A549 (cell line): ENCODE data around the gene CFAP97D2. TPM values are rescaled to one million over a fixed set of nuclear protein-coding genes. Genes with fewer than 3 reads are reported as not detected.

Experiments used
- ATAC-seq, 2 experiments: fragments of 200-7000 bp in 1 of 2; fragments of >200 bp in 1 of 2; cut with Nextera tagmentation in 1 of 2; cut with Tn5 transposase in 1 of 2; 3 replicates each; pipeline versions ENCODE4 v1.8.0 to v1.9.1; 2018 to 2020; ENCODE audit warnings: mild to moderate bottlenecking in 1 of 2, moderate library complexity in 1 of 2
- CTCF ChIA-PET: fragments of 300-600 bp; sonication (Branson Sonifier 250); formaldehyde crosslinking; extraction: SDS; loops from one replicate; lab custom pipeline; 2021; ENCODE audit warnings: antibody characterized with exemption, inconsistent platforms; lab: Yijun Ruan, JAX
- POLR2A ChIA-PET: fragments of 350-600 bp; formaldehyde crosslinking; extraction: SDS; loops from one replicate; lab custom pipeline; 2021; ENCODE audit warnings: antibody characterized with exemption, inconsistent platforms; lab: Yijun Ruan, JAX
- DNase-seq, 2 experiments: peaks; one replicate each; pipeline versions ENCODE4 v3.0.0 to v3.0.0-alpha.2; 2011 to 2016; ENCODE audit warnings: low read depth in 1 of 2, low spot score in 1 of 2
- FAIRE-seq: peaks from 2 replicates; lab custom pipeline; 2011; peaks lifted over from hg19 to GRCh38; lab: Jason Lieb, UNC
- H3K27ac ChIP-seq, 2 experiments: fragments of >200 bp; sonication (Bioruptor Twin); formaldehyde crosslinking; 3 replicates each; pipeline ENCODE4 v1.5.1; 2016 to 2017
- H3K4me1 ChIP-seq: fragments of >200 bp; sonication (Bioruptor Twin); formaldehyde crosslinking; 3 replicates; pipeline ENCODE4 v1.6.1; 2016
- H3K4me2 ChIP-seq: fragments of >200 bp; sonication (Bioruptor Twin); formaldehyde crosslinking; 3 replicates; pipeline ENCODE4 v1.6.1; 2016
- H3K4me3 ChIP-seq: fragments of >200 bp; sonication (Bioruptor Twin); formaldehyde crosslinking; 3 replicates; pipeline ENCODE4 v1.5.1; 2016
- H3K9me3 ChIP-seq: fragments of >200 bp; sonication (Bioruptor Twin); formaldehyde crosslinking; 3 replicates; pipeline ENCODE4 v1.6.1; 2016
- BHLHE40 ChIP-seq: IDR thresholded peaks from 2 replicates; pipeline ENCODE4 v1.6.1; 2012; ENCODE audit warnings: low read depth, low read length, inconsistent platforms
- CBX2 ChIP-seq: fragments of 200-600 bp; sonication (generic); IDR thresholded peaks from 2 replicates; pipeline ENCODE4 v1.6.1; 2016; ENCODE audit warnings: low read depth, mild to moderate bottlenecking, borderline replicate concordance
- CHD4 ChIP-seq: fragments of 200-600 bp; sonication (generic); IDR thresholded peaks from 2 replicates; pipeline ENCODE4 v1.6.1; 2016; ENCODE audit warnings: antibody characterized with exemption, mild to moderate bottlenecking, borderline replicate concordance
- EP300 ChIP-seq, 2 experiments: fragments of >200 bp; sonication (Bioruptor Twin); formaldehyde crosslinking; IDR thresholded peaks; 2 replicates in 1 of 2; 3 replicates in 1 of 2; pipeline ENCODE4 v1.6.1; 2016 to 2017
- FOSL2 ChIP-seq, 2 experiments: fragments of 450-650 bp in 1 of 2; fragments of >200 bp in 1 of 2; sonication (Bioruptor Twin) in 1 of 2; formaldehyde crosslinking; IDR thresholded peaks; 2 replicates each; pipeline versions ENCODE4 v1.5.0 to v1.6.1; 2016 to 2020; ENCODE audit warnings: mild to moderate bottlenecking in 1 of 2, moderate library complexity in 1 of 2
- HEYL ChIP-seq: fragments of 250-450 bp; sonication (Bioruptor Pico); IDR thresholded peaks from 2 replicates; pipeline ENCODE4 v1.8.0; 2021; ENCODE audit warnings: mild to moderate bottlenecking, moderate library complexity
- HOXB13 ChIP-seq: fragments of 250-450 bp; sonication (Bioruptor Pico); IDR thresholded peaks from 2 replicates; pipeline ENCODE4 v1.5.0; 2020; ENCODE audit warnings: low read depth, mild to moderate bottlenecking, moderate library complexity
- JUN ChIP-seq, 2 experiments: fragments of >200 bp; sonication (Bioruptor Twin); formaldehyde crosslinking; IDR thresholded peaks; 2 replicates in 1 of 2; 3 replicates in 1 of 2; pipeline ENCODE4 v1.6.1; 2016 to 2017
- JUNB ChIP-seq: fragments of >200 bp; sonication (Bioruptor Twin); formaldehyde crosslinking; IDR thresholded peaks from 2 replicates; pipeline ENCODE4 v1.6.1; 2016
- MYC ChIP-seq: IDR thresholded peaks from 2 replicates; pipeline ENCODE4 v1.6.1; 2012; ENCODE audit warnings: mild to moderate bottlenecking, inconsistent platforms, low read length, improper control_type of control experiment, borderline replicate concordance
- NPAS2 ChIP-seq: fragments of 250-450 bp; sonication (Bioruptor Pico); IDR thresholded peaks from 2 replicates; pipeline ENCODE4 v1.8.0; 2022; ENCODE audit warnings: mild to moderate bottlenecking, moderate library complexity, borderline replicate concordance
- PHF8 ChIP-seq: fragments of 200-600 bp; sonication (generic); IDR thresholded peaks from 2 replicates; pipeline ENCODE4 v1.6.1; 2016; ENCODE audit warnings: low read depth, mild to moderate bottlenecking, antibody characterized with exemption, moderate library complexity, borderline replicate concordance
- POLR2A ChIP-seq: IDR thresholded peaks from 2 replicates; pipeline ENCODE4 v1.6.1; 2012; ENCODE audit warnings: mild to moderate bottlenecking, low read length
- RARB ChIP-seq: fragments of 250-450 bp; sonication (Bioruptor Pico); IDR thresholded peaks from 2 replicates; pipeline ENCODE4 v1.8.0; 2021; ENCODE audit warnings: mild to moderate bottlenecking, moderate library complexity
- RFX5 ChIP-seq: fragments of 450-650 bp; IDR thresholded peaks from 2 replicates; pipeline ENCODE4 v1.7.1; 2014; ENCODE audit warnings: antibody characterized with exemption, mild to moderate bottlenecking, moderate library complexity
- SMC3 ChIP-seq: fragments of >200 bp; sonication (Bioruptor Twin); formaldehyde crosslinking; IDR thresholded peaks from 3 replicates; pipeline ENCODE4 v1.6.1; 2018; ENCODE audit warnings: inconsistent platforms
- SREBF2 ChIP-seq: fragments of 450-650 bp; IDR thresholded peaks from 2 replicates; pipeline ENCODE4 v1.6.1; 2014; ENCODE audit warnings: mild to moderate bottlenecking, moderate library complexity
- TFCP2L1 ChIP-seq: fragments of 250-450 bp; sonication (Bioruptor Pico); IDR thresholded peaks from 2 replicates; pipeline ENCODE4 v1.5.0; 2021; ENCODE audit warnings: mild to moderate bottlenecking
- TP53 ChIP-seq: fragments of 250-450 bp; sonication (Bioruptor Pico); IDR thresholded peaks from 2 replicates; pipeline ENCODE4 v1.5.0; 2021; ENCODE audit warnings: mild to moderate bottlenecking, moderate library complexity
- ZFP36 ChIP-seq: fragments of 450-650 bp; IDR thresholded peaks from 2 replicates; pipeline ENCODE4 v1.6.1; 2014; ENCODE audit warnings: borderline replicate concordance; ENCODE audit not compliant: partially characterized antibody
- ZNF302 ChIP-seq: fragments of 250-450 bp; sonication (Bioruptor Pico); IDR thresholded peaks from 2 replicates; pipeline ENCODE4 v1.9.0; 2021; ENCODE audit warnings: inconsistent platforms, mild to moderate bottlenecking, moderate library complexity
- ZSCAN20 ChIP-seq: fragments of 250-450 bp; sonication (Bioruptor Pico); IDR thresholded peaks from 2 replicates; pipeline ENCODE4 v1.8.0; 2022; ENCODE audit warnings: mild to moderate bottlenecking, moderate library complexity
- WGBS: methylation state at CpG from one replicate; pipeline ENCODE4 v1.1.6; 2017; ENCODE audit errors: missing lambda C conversion rate; 5-methylcytosine and 5-hydroxymethylcytosine counted together
- polyA plus RNA-seq, 4 experiments: library from polyadenylated mRNA; depleted of rRNA in 3 of 4; stranded (reverse); fragments of >200 nt; fragmentation: RNase III in 1 of 4; extraction: RNeasy Plus Mini Kit Qiagen cat#74134 plus additional on column Dnase treatment in 1 of 4; gene quantifications; 2 replicates in 3 of 4; 3 replicates in 1 of 4; pipeline ENCODE4 v1.2.3, GENCODE V29; 2011 to 2017
- TF ChIP-seq, protein P1 (sequence below): IDR thresholded peaks from 2 replicates; pipeline ENCODE4 v1.6.1; 2012
- TF ChIP-seq, protein P2 (sequence below): IDR thresholded peaks from 2 replicates; pipeline ENCODE4 v1.6.1; 2012; ENCODE audit warnings: low read depth, borderline replicate concordance
- TF ChIP-seq, protein P3 (sequence below): fragments of 250-450 bp; sonication (Bioruptor Pico); IDR thresholded peaks from 2 replicates; pipeline ENCODE4 v1.5.0; 2021; ENCODE audit warnings: mild to moderate bottlenecking, moderate library complexity, borderline replicate concordance
- TF ChIP-seq, protein P4 (sequence below): IDR thresholded peaks from 2 replicates; pipeline ENCODE4 v1.6.1; 2012
- TF ChIP-seq, protein P5 (sequence below): fragments of 450-650 bp; IDR thresholded peaks from 2 replicates; pipeline ENCODE4 v1.6.1; 2014; ENCODE audit warnings: antibody characterized with exemption
- TF ChIP-seq, protein P6 (sequence below): fragments of 200-600 bp; sonication (generic); IDR thresholded peaks from 2 replicates; pipeline ENCODE4 v1.6.1; 2016; ENCODE audit warnings: antibody characterized with exemption, mild to moderate bottlenecking, moderate library complexity

CFAP97D2 gene
- polyA plus RNA-seq, 2 of the 4 experiments (the other 2 are of a cell fraction), result not detected

DNA sequence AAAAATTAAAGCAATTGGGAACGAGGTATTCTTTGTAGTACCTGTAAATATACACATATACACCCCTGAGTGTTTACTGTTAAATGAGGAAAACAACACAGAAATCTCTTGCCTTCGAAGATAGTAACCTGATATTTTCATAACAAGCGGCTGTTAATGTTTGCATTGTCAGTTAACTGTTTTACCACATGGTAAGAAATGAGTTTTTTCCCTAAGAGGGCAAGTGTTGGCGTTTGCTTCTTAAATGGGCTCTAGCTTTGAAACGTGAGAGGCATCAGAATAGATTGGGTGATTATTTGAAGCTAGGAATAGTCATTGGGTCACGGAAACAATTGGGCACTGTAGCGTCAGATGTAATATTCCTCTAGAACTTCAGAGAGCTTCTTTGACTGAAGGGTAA lies 80.3 kb downstream of the CFAP97D2 start:
- ChIA-PET CTCF (no interaction called here), POLR2A (no interaction called here)
- Histone ChIP-seq H3K27ac (no peak overlapping the region), H3K4me3 (no peak overlapping the region), H3K9me3 (no peaks in the 10 kb centered on the region), H3K4me2 (no peak overlapping the region), H3K4me1 (no peaks in the 10 kb centered on the region)
- FAIRE-seq (no peak), DNase-seq (no peak), ATAC-seq (no peak)
- TF ChIP-seq, protein P1, sequence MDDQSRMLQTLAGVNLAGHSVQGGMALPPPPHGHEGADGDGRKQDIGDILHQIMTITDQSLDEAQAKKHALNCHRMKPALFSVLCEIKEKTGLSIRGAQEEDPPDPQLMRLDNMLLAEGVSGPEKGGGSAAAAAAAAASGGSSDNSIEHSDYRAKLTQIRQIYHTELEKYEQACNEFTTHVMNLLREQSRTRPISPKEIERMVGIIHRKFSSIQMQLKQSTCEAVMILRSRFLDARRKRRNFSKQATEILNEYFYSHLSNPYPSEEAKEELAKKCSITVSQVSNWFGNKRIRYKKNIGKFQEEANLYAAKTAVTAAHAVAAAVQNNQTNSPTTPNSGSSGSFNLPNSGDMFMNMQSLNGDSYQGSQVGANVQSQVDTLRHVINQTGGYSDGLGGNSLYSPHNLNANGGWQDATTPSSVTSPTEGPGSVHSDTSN, result no peak
- TF ChIP-seq JUN (IDR thresholded peaks at IDR 0.05), result no peak
- no peak for TF ChIP-seq POLR2A
- no peak for TF ChIP-seq CBX2
- no peak for TF ChIP-seq CHD4
- TF ChIP-seq SREBF2, result no peak
- no peak for TF ChIP-seq NPAS2 (CRISPR knock-in tag)
- TF ChIP-seq ZFP36, result no peak
- no peak for TF ChIP-seq HOXB13 (CRISPR knock-in tag)
- no peak for TF ChIP-seq BHLHE40
- no peak for TF ChIP-seq SMC3
- TF ChIP-seq, protein P2, sequence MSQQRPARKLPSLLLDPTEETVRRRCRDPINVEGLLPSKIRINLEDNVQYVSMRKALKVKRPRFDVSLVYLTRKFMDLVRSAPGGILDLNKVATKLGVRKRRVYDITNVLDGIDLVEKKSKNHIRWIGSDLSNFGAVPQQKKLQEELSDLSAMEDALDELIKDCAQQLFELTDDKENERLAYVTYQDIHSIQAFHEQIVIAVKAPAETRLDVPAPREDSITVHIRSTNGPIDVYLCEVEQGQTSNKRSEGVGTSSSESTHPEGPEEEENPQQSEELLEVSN, result no peak
- no peak for TF ChIP-seq ZNF302
- TF ChIP-seq FOSL2 (IDR thresholded peaks at IDR 0.05), result no peak
- TF ChIP-seq FOSL2 (CRISPR knock-in tag; IDR thresholded peaks at IDR 0.05), result no peak
- TF ChIP-seq RARB, result no peak
- TF ChIP-seq, protein P3, sequence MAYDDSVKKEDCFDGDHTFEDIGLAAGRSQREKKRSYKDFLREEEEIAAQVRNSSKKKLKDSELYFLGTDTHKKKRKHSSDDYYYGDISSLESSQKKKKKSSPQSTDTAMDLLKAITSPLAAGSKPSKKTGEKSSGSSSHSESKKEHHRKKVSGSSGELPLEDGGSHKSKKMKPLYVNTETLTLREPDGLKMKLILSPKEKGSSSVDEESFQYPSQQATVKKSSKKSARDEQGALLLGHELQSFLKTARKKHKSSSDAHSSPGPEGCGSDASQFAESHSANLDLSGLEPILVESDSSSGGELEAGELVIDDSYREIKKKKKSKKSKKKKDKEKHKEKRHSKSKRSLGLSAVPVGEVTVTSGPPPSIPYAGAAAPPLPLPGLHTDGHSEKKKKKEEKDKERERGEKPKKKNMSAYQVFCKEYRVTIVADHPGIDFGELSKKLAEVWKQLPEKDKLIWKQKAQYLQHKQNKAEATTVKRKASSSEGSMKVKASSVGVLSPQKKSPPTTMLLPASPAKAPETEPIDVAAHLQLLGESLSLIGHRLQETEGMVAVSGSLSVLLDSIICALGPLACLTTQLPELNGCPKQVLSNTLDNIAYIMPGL (CRISPR knock-in tag), result no peak
- no peak for TF ChIP-seq RFX5
- no peak for TF ChIP-seq PHF8
- WGBS, result 86% methylated on average over 7 of the region's 7 CpGs

DNA sequence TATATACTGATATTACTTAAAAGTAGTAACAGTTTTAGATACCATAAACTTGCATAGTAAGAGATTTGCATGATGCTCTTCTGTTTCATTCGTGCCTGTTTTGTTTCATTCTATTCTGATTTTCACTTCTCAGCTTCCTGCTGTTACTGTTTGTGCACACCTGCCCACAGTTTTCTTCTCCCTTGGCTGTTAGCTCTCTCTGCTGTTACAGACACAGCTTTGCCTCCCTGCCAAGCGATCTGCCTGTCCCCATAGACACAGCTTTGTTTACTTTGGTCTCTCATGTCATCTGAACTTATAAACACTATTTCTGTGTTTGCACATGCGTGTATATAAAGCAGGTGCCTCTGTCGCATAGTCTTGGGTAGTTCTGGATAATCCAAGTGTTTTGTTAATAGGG lies 80.9 kb downstream of the CFAP97D2 start:
- Histone ChIP-seq H3K4me1 (no peaks in the 10 kb centered on the region), H3K9me3 (no peaks in the 10 kb centered on the region), H3K4me3 (no peak overlapping the region), H3K4me2 (no peak overlapping the region), H3K27ac (no peak overlapping the region)
- FAIRE-seq (no peak), DNase-seq (no peak), ATAC-seq (no peak)
- 79% methylated on average over 4 of the region's 4 CpGs for WGBS
- POLR2A ChIA-PET, result no interaction called here
- CTCF ChIA-PET, result no interaction called here
- TF ChIP-seq JUN (IDR thresholded peaks at IDR 0.05), result no peak
- no peak for TF ChIP-seq PHF8
- TF ChIP-seq, protein P4, sequence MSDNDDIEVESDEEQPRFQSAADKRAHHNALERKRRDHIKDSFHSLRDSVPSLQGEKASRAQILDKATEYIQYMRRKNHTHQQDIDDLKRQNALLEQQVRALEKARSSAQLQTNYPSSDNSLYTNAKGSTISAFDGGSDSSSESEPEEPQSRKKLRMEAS, result no peak
- TF ChIP-seq NPAS2 (CRISPR knock-in tag), result no peak
- no peak for TF ChIP-seq TFCP2L1
- TF ChIP-seq ZFP36, result no peak
- no peak for TF ChIP-seq BHLHE40
- no peak for TF ChIP-seq HOXB13 (CRISPR knock-in tag)
- no peak for TF ChIP-seq TP53 (CRISPR knock-in tag)
- TF ChIP-seq POLR2A, result no peak

DNA sequence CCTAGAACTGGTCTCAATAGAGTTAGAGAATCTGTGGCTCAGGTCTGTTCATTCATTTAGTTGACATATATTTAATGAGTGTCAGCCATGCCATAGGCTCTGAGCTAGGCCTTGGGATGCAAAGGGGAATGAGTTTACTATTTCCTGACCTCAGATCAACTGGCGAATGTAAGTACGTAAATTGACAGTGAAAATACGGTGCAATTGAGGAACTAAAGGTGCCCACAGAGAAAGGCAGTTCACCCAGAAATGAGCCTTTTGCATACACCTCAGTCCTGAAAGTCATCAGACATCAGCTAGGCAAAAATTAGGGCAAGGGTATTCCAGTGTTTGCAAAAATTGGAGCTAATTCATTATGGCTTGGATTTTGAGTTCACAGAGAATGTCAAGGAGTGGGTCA lies 81.8 kb downstream of the CFAP97D2 start:
- no peak for DNase-seq
- Histone ChIP-seq H3K9me3 (no peaks in the 10 kb centered on the region), H3K27ac (no peak overlapping the region), H3K4me3 (no peak overlapping the region), H3K4me1 (no peaks in the 10 kb centered on the region), H3K4me2 (no peak overlapping the region)
- POLR2A ChIA-PET, result no interaction called here
- WGBS, result 95% methylated on average over 3 of the region's 3 CpGs
- FAIRE-seq, result no peak
- no peak for ATAC-seq
- CTCF ChIA-PET, result no interaction called here
- no peak for TF ChIP-seq MYC
- TF ChIP-seq ZSCAN20 (CRISPR knock-in tag), result no peak
- TF ChIP-seq, protein P5, sequence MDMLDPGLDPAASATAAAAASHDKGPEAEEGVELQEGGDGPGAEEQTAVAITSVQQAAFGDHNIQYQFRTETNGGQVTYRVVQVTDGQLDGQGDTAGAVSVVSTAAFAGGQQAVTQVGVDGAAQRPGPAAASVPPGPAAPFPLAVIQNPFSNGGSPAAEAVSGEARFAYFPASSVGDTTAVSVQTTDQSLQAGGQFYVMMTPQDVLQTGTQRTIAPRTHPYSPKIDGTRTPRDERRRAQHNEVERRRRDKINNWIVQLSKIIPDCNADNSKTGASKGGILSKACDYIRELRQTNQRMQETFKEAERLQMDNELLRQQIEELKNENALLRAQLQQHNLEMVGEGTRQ, result no peak
- TF ChIP-seq EP300 (IDR thresholded peaks at IDR 0.05), result no peak
- no peak for TF ChIP-seq HEYL (CRISPR knock-in tag)
- TF ChIP-seq JUNB, result no peak
- no peak for TF ChIP-seq TP53 (CRISPR knock-in tag)
- TF ChIP-seq, protein P6, sequence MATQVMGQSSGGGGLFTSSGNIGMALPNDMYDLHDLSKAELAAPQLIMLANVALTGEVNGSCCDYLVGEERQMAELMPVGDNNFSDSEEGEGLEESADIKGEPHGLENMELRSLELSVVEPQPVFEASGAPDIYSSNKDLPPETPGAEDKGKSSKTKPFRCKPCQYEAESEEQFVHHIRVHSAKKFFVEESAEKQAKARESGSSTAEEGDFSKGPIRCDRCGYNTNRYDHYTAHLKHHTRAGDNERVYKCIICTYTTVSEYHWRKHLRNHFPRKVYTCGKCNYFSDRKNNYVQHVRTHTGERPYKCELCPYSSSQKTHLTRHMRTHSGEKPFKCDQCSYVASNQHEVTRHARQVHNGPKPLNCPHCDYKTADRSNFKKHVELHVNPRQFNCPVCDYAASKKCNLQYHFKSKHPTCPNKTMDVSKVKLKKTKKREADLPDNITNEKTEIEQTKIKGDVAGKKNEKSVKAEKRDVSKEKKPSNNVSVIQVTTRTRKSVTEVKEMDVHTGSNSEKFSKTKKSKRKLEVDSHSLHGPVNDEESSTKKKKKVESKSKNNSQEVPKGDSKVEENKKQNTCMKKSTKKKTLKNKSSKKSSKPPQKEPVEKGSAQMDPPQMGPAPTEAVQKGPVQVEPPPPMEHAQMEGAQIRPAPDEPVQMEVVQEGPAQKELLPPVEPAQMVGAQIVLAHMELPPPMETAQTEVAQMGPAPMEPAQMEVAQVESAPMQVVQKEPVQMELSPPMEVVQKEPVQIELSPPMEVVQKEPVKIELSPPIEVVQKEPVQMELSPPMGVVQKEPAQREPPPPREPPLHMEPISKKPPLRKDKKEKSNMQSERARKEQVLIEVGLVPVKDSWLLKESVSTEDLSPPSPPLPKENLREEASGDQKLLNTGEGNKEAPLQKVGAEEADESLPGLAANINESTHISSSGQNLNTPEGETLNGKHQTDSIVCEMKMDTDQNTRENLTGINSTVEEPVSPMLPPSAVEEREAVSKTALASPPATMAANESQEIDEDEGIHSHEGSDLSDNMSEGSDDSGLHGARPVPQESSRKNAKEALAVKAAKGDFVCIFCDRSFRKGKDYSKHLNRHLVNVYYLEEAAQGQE, result no peak
